ENCODE data around the gene SRC.

SRC gene

GRCh38 chr20:37420610-37421009 is 74.7 kb downstream of the SRC start:
- Histone ChIP-seq H3K4me3 (ENCODE audit: low read length in 2 of 2) (no peak overlapping the region), H3K36me3 (ENCODE audit: control insufficient read depth in 2 of 2, insufficient read depth in 2 of 2, low read length in 2 of 2) (no peaks in the 10 kb centered on the region), H3K9ac (ENCODE audit: low read depth in 1 of 2, low read length in 2 of 2) (no peak overlapping the region), H3K27ac (ENCODE audit: low read depth in 2 of 2, low read length in 2 of 2) (no peak overlapping the region), H3K27me3 (ENCODE audit: control insufficient read depth in 2 of 2, insufficient read depth in 2 of 2, low read length in 2 of 2) (peaks cover 13 to 41% of the 10 kb centered on the region in 2 donors), H3K4me1 (ENCODE audit: control insufficient read depth in 2 of 2, insufficient read depth in 2 of 2, low read length in 2 of 2) (no peaks in the 10 kb centered on the region), H3K9me3 (ENCODE audit: control insufficient read depth in 2 of 2, low read length in 2 of 2) (no peaks in the 10 kb centered on the region)

- no peak overlapping the region for H3K27ac ChIP-seq (ENCODE audit: low read depth in 2 of 2, low read length in 2 of 2)
- H3K36me3 ChIP-seq (ENCODE audit: control insufficient read depth in 2 of 2, insufficient read depth in 2 of 2, low read length in 2 of 2): no peaks in the 10 kb centered on the region
- H3K4me3 ChIP-seq (ENCODE audit: low read length in 2 of 2): no peak overlapping the region
- no peak overlapping the region for H3K9ac ChIP-seq (ENCODE audit: low read depth in 1 of 2, low read length in 2 of 2)
- peaks cover 13 to 44% of the 10 kb centered on the region in 2 donors for H3K27me3 ChIP-seq (ENCODE audit: control insufficient read depth in 2 of 2, insufficient read depth in 2 of 2, low read length in 2 of 2)
- H3K4me1 ChIP-seq (ENCODE audit: control insufficient read depth in 2 of 2, insufficient read depth in 2 of 2, low read length in 2 of 2): no peaks in the 10 kb centered on the region
- no peaks in the 10 kb centered on the region for H3K9me3 ChIP-seq (ENCODE audit: control insufficient read depth in 2 of 2, low read length in 2 of 2)
Observed at GRCh38 chr20:37421060-37421905, 75.3 kb downstream of the SRC start.

- no peak overlapping the region for H3K27ac ChIP-seq (ENCODE audit: low read depth in 2 of 2, low read length in 2 of 2)
- H3K9ac ChIP-seq (ENCODE audit: low read depth in 1 of 2, low read length in 2 of 2): no peak overlapping the region
- H3K9me3 ChIP-seq (ENCODE audit: control insufficient read depth in 2 of 2, low read length in 2 of 2): no peaks in the 10 kb centered on the region
- H3K27me3 ChIP-seq (ENCODE audit: control insufficient read depth in 2 of 2, insufficient read depth in 2 of 2, low read length in 2 of 2): peaks cover 13 to 44% of the 10 kb centered on the region in 2 donors
- no peaks in the 10 kb centered on the region for H3K4me1 ChIP-seq (ENCODE audit: control insufficient read depth in 2 of 2, insufficient read depth in 2 of 2, low read length in 2 of 2)
- no peak overlapping the region for H3K4me3 ChIP-seq (ENCODE audit: low read length in 2 of 2)
- no peaks in the 10 kb centered on the region for H3K36me3 ChIP-seq (ENCODE audit: control insufficient read depth in 2 of 2, insufficient read depth in 2 of 2, low read length in 2 of 2)
Observed at GRCh38 chr20:37421988-37422387, 76.0 kb downstream of the SRC start.

GRCh38 chr20:37422791-37423286 is 76.9 kb downstream of the SRC start:
- Histone ChIP-seq H3K27me3 (ENCODE audit: control insufficient read depth in 2 of 2, insufficient read depth in 2 of 2, low read length in 2 of 2) (peaks cover 13 to 44% of the 10 kb centered on the region in 2 donors), H3K9ac (ENCODE audit: low read depth in 1 of 2, low read length in 2 of 2) (no peak overlapping the region), H3K4me3 (ENCODE audit: low read length in 2 of 2) (no peak overlapping the region), H3K27ac (ENCODE audit: low read depth in 2 of 2, low read length in 2 of 2) (no peak overlapping the region), H3K4me1 (ENCODE audit: control insufficient read depth in 2 of 2, insufficient read depth in 2 of 2, low read length in 2 of 2) (no peaks in the 10 kb centered on the region), H3K9me3 (ENCODE audit: control insufficient read depth in 2 of 2, low read length in 2 of 2) (no peaks in the 10 kb centered on the region), H3K36me3 (ENCODE audit: control insufficient read depth in 2 of 2, insufficient read depth in 2 of 2, low read length in 2 of 2) (no peaks in the 10 kb centered on the region)

GRCh38 chr20:37423545-37423944 is 77.6 kb downstream of the SRC start:
- H3K4me1 ChIP-seq (ENCODE audit: control insufficient read depth in 2 of 2, insufficient read depth in 2 of 2, low read length in 2 of 2): no peaks in the 10 kb centered on the region
- peaks cover 15 to 41% of the 10 kb centered on the region in 2 donors for H3K27me3 ChIP-seq (ENCODE audit: control insufficient read depth in 2 of 2, insufficient read depth in 2 of 2, low read length in 2 of 2)
- H3K36me3 ChIP-seq (ENCODE audit: control insufficient read depth in 2 of 2, insufficient read depth in 2 of 2, low read length in 2 of 2): no peaks in the 10 kb centered on the region
- no peak overlapping the region for H3K4me3 ChIP-seq (ENCODE audit: low read length in 2 of 2)
- H3K9ac ChIP-seq (ENCODE audit: low read depth in 1 of 2, low read length in 2 of 2): no peak overlapping the region
- no peaks in the 10 kb centered on the region for H3K9me3 ChIP-seq (ENCODE audit: control insufficient read depth in 2 of 2, low read length in 2 of 2)
- no peak overlapping the region for H3K27ac ChIP-seq (ENCODE audit: low read depth in 2 of 2, low read length in 2 of 2)

GRCh38 chr20:37424062-37424851 is 78.3 kb downstream of the SRC start:
- Histone ChIP-seq H3K36me3 (ENCODE audit: control insufficient read depth in 2 of 2, insufficient read depth in 2 of 2, low read length in 2 of 2) (no peaks in the 10 kb centered on the region), H3K9ac (ENCODE audit: low read depth in 1 of 2, low read length in 2 of 2) (no peak overlapping the region), H3K9me3 (ENCODE audit: control insufficient read depth in 2 of 2, low read length in 2 of 2) (no peaks in the 10 kb centered on the region), H3K4me1 (ENCODE audit: control insufficient read depth in 2 of 2, insufficient read depth in 2 of 2, low read length in 2 of 2) (no peaks in the 10 kb centered on the region), H3K27ac (ENCODE audit: low read depth in 2 of 2, low read length in 2 of 2) (no peak overlapping the region), H3K4me3 (ENCODE audit: low read length in 2 of 2) (no peak overlapping the region), H3K27me3 (ENCODE audit: control insufficient read depth in 2 of 2, insufficient read depth in 2 of 2, low read length in 2 of 2) (peaks cover 12 to 38% of the 10 kb centered on the region in 2 donors)

GRCh38 chr20:37425103-37425625 is 79.2 kb downstream of the SRC start:
- Histone ChIP-seq H3K36me3 (ENCODE audit: control insufficient read depth in 2 of 2, insufficient read depth in 2 of 2, low read length in 2 of 2) (no peaks in the 10 kb centered on the region), H3K27me3 (ENCODE audit: control insufficient read depth in 2 of 2, insufficient read depth in 2 of 2, low read length in 2 of 2) (peaks cover 12 to 30% of the 10 kb centered on the region in 2 donors), H3K4me1 (ENCODE audit: control insufficient read depth in 2 of 2, insufficient read depth in 2 of 2, low read length in 2 of 2) (no peaks in the 10 kb centered on the region), H3K9ac (ENCODE audit: low read depth in 1 of 2, low read length in 2 of 2) (no peak overlapping the region), H3K9me3 (ENCODE audit: control insufficient read depth in 2 of 2, low read length in 2 of 2) (no peaks in the 10 kb centered on the region), H3K4me3 (ENCODE audit: low read length in 2 of 2) (no peak overlapping the region), H3K27ac (ENCODE audit: low read depth in 2 of 2, low read length in 2 of 2) (no peak overlapping the region)

GRCh38 chr20:37426106-37426505 is 80.2 kb downstream of the SRC start:
- no peak overlapping the region for H3K27ac ChIP-seq (ENCODE audit: low read depth in 2 of 2, low read length in 2 of 2)
- H3K4me3 ChIP-seq (ENCODE audit: low read length in 2 of 2): no peak overlapping the region
- no peaks in the 10 kb centered on the region for H3K4me1 ChIP-seq (ENCODE audit: control insufficient read depth in 2 of 2, insufficient read depth in 2 of 2, low read length in 2 of 2)
- no peak overlapping the region for H3K9ac ChIP-seq (ENCODE audit: low read depth in 1 of 2, low read length in 2 of 2)
- peaks cover 9 to 23% of the 10 kb centered on the region in 2 donors for H3K27me3 ChIP-seq (ENCODE audit: control insufficient read depth in 2 of 2, insufficient read depth in 2 of 2, low read length in 2 of 2)
- H3K9me3 ChIP-seq (ENCODE audit: control insufficient read depth in 2 of 2, low read length in 2 of 2): no peaks in the 10 kb centered on the region
- H3K36me3 ChIP-seq (ENCODE audit: control insufficient read depth in 2 of 2, insufficient read depth in 2 of 2, low read length in 2 of 2): no peaks in the 10 kb centered on the region

GRCh38 chr20:37426978-37427377 is 81.0 kb downstream of the SRC start:
- Histone ChIP-seq H3K4me1 (ENCODE audit: control insufficient read depth in 2 of 2, insufficient read depth in 2 of 2, low read length in 2 of 2) (no peaks in the 10 kb centered on the region), H3K27me3 (ENCODE audit: control insufficient read depth in 2 of 2, insufficient read depth in 2 of 2, low read length in 2 of 2) (peaks cover 8 to 14% of the 10 kb centered on the region in 2 donors), H3K9ac (ENCODE audit: low read depth in 1 of 2, low read length in 2 of 2) (no peak overlapping the region), H3K4me3 (ENCODE audit: low read length in 2 of 2) (no peak overlapping the region), H3K27ac (ENCODE audit: low read depth in 2 of 2, low read length in 2 of 2) (no peak overlapping the region), H3K36me3 (ENCODE audit: control insufficient read depth in 2 of 2, insufficient read depth in 2 of 2, low read length in 2 of 2) (no peaks in the 10 kb centered on the region), H3K9me3 (ENCODE audit: control insufficient read depth in 2 of 2, low read length in 2 of 2) (no peaks in the 10 kb centered on the region)

GRCh38 chr20:37430044-37430443 is 84.1 kb downstream of the SRC start:
- Histone ChIP-seq H3K27me3 (ENCODE audit: control insufficient read depth in 2 of 2, insufficient read depth in 2 of 2, low read length in 2 of 2) (peaks cover 5 to 7% of the 10 kb centered on the region in 2 donors), H3K9me3 (ENCODE audit: control insufficient read depth in 2 of 2, low read length in 2 of 2) (no peaks in the 10 kb centered on the region), H3K4me3 (ENCODE audit: low read length in 2 of 2) (no peak overlapping the region), H3K36me3 (ENCODE audit: control insufficient read depth in 2 of 2, insufficient read depth in 2 of 2, low read length in 2 of 2) (no peaks in the 10 kb centered on the region), H3K4me1 (ENCODE audit: control insufficient read depth in 2 of 2, insufficient read depth in 2 of 2, low read length in 2 of 2) (no peaks in the 10 kb centered on the region), H3K27ac (ENCODE audit: low read depth in 2 of 2, low read length in 2 of 2) (no peak overlapping the region), H3K9ac (ENCODE audit: low read depth in 1 of 2, low read length in 2 of 2) (no peak overlapping the region)

Measured in mucosa of rectum (tissue), 2 donors.